GM12878 (cell line): ENCODE results near the gene SNX11.

Experiments
- BACH1 ChIP-seq: fragments of 450-650 bp; IDR thresholded peaks from 2 replicates; pipeline ENCODE4 v1.6.1; 2017; ENCODE audit warnings: mild to moderate bottlenecking, borderline replicate concordance
- TF ChIP-seq, protein P1 (sequence below), 3 experiments: IDR thresholded peaks in 2 of 3; conservative IDR thresholded peaks in 1 of 3; 2 replicates each; pipeline ENCODE4 v1.5.1; 2011; ENCODE audit warnings: low read depth in 3 of 3, low read length in 3 of 3, mild to moderate bottlenecking in 3 of 3, control low read depth in 2 of 3, moderate library complexity in 2 of 3, inconsistent platforms in 1 of 3, mixed read lengths in 1 of 3; ENCODE audit not compliant: control insufficient read depth in 2 of 3, insufficient read depth in 1 of 3; ENCODE audit errors: extremely low read depth in 1 of 3

GRCh38 chr17:48153691-48154358 lies 46.3 kb downstream of the SNX11 start:
- TF ChIP-seq, protein P1, sequence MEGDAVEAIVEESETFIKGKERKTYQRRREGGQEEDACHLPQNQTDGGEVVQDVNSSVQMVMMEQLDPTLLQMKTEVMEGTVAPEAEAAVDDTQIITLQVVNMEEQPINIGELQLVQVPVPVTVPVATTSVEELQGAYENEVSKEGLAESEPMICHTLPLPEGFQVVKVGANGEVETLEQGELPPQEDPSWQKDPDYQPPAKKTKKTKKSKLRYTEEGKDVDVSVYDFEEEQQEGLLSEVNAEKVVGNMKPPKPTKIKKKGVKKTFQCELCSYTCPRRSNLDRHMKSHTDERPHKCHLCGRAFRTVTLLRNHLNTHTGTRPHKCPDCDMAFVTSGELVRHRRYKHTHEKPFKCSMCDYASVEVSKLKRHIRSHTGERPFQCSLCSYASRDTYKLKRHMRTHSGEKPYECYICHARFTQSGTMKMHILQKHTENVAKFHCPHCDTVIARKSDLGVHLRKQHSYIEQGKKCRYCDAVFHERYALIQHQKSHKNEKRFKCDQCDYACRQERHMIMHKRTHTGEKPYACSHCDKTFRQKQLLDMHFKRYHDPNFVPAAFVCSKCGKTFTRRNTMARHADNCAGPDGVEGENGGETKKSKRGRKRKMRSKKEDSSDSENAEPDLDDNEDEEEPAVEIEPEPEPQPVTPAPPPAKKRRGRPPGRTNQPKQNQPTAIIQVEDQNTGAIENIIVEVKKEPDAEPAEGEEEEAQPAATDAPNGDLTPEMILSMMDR (IDR thresholded peaks at IDR 0.05 in 2 of 3, conservative IDR thresholded peaks at IDR 0.05 in 1 of 3; ENCODE audit: control insufficient read depth in 2 of 3, extremely low read depth in 1 of 3, insufficient read depth in 1 of 3, low read depth in 3 of 3, low read length in 3 of 3) = peak; percentile 25 to 34 (median 26); a peak in 4 of 6 replicates
- no peak for TF ChIP-seq BACH1
